Endothelial cell of umbilical vein (primary cell): ENCODE data around the gene CYP51A1.

ENCODE experiments used
- MYC ChIP-seq: IDR thresholded peaks from one replicate; pipeline ENCODE4 v1.6.1; 2011; ENCODE audit warnings: mild to moderate bottlenecking, low read depth, low read length
- POLR2A ChIP-seq: IDR thresholded peaks from 2 replicates; pipeline ENCODE4 v1.6.1; 2012; ENCODE audit warnings: low read depth, mild to moderate bottlenecking, control low read depth, low read length
- POLR2AphosphoS5 ChIP-seq: IDR thresholded peaks from 2 replicates; pipeline ENCODE4 v1.6.1; 2012; ENCODE audit warnings: low read depth, mild to moderate bottlenecking, control low read depth, low read length, moderate library complexity; ENCODE audit not compliant: insufficient read depth
- TF ChIP-seq, protein P1 (sequence below), 2 donors: IDR thresholded peaks; 1 replicate in 1 of 2; 2 replicates in 1 of 2; pipeline ENCODE4 v1.5.1; 2011; ENCODE audit warnings: low read length in 2 of 2, mild to moderate bottlenecking in 2 of 2, moderate library complexity in 2 of 2, control low read depth in 1 of 2, inconsistent platforms in 1 of 2, low read depth in 1 of 2; ENCODE audit not compliant: insufficient read depth in 1 of 2; ENCODE audit errors: extremely low read depth in 1 of 2

- TF ChIP-seq POLR2A (no peak), POLR2AphosphoS5 (no peak), MYC (no peak)
- TF ChIP-seq, protein P1, sequence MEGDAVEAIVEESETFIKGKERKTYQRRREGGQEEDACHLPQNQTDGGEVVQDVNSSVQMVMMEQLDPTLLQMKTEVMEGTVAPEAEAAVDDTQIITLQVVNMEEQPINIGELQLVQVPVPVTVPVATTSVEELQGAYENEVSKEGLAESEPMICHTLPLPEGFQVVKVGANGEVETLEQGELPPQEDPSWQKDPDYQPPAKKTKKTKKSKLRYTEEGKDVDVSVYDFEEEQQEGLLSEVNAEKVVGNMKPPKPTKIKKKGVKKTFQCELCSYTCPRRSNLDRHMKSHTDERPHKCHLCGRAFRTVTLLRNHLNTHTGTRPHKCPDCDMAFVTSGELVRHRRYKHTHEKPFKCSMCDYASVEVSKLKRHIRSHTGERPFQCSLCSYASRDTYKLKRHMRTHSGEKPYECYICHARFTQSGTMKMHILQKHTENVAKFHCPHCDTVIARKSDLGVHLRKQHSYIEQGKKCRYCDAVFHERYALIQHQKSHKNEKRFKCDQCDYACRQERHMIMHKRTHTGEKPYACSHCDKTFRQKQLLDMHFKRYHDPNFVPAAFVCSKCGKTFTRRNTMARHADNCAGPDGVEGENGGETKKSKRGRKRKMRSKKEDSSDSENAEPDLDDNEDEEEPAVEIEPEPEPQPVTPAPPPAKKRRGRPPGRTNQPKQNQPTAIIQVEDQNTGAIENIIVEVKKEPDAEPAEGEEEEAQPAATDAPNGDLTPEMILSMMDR (IDR thresholded peaks at IDR 0.05; ENCODE audit: extremely low read depth in 1 of 2, insufficient read depth in 1 of 2, low read depth in 1 of 2, low read length in 2 of 2): no peak
These were observed 43.1 kb upstream of the CYP51A1 start for GRCh38 chr7:92177362-92177761.
